Renal pelvis (tissue), 4 donors: ENCODE data around the gene FAM120AOS. TPM values are rescaled to one million over a fixed set of nuclear protein-coding genes. Genes with fewer than 3 reads are reported as not detected.

Experiments
- DNase-seq: peaks from one replicate; pipeline ENCODE4 v3.0.0-alpha.2; 2013
- polyA plus RNA-seq, 3 donors: library from polyadenylated mRNA; unstranded; fragments of 120-200 nt; gene quantifications; one replicate each; pipeline ENCODE4 v1.2.1, GENCODE V29; 2013; ENCODE audit not compliant: insufficient read length in 3 of 3

The FAM120AOS gene
- polyA plus RNA-seq, 3 donors: 56.2 to 68.9 (median 65.2) TPM

GRCh38 chr9:93471124-93471523 is 17.7 kb upstream of the FAM120AOS start:
- DNase-seq: no peak

GRCh38 chr9:93470391-93470790 is 17.0 kb upstream of the FAM120AOS start:
- DNase-seq: no peak

- DNase-seq: peak; percentile 74
Measured at GRCh38 chr9:93468763-93469456, 15.5 kb upstream of the FAM120AOS start.

DNA sequence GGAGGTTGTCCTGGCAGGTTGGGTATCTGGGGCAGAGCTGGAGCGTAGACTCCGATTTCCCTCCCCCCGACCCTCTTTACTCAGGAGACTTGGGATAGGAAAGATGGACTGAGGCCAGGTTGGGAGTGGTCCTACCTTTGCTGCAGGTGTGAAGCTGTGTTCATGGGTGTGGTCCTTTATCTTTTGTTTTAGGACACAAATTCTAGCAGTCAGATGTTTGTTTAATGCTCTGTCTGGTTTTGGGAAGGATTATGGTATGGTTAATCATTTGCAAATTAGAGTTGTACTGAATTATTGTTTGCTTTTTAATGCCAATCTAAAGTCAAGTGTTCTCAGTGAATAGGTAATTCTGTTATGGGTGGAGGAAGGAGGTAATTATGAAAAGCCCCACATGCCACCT is 14.1 kb upstream of the FAM120AOS start:
- no peak for DNase-seq

GRCh38 chr9:93467062-93467416 is 13.7 kb upstream of the FAM120AOS start:
- no peak for DNase-seq

- no peak for DNase-seq
Measured at GRCh38 chr9:93466416-93467061, 13.2 kb upstream of the FAM120AOS start.

- no peak for DNase-seq
Measured at GRCh38 chr9:93465855-93466254, 12.5 kb upstream of the FAM120AOS start.

- DNase-seq: no peak
Measured at GRCh38 chr9:93464876-93465275, 11.5 kb upstream of the FAM120AOS start.

DNA sequence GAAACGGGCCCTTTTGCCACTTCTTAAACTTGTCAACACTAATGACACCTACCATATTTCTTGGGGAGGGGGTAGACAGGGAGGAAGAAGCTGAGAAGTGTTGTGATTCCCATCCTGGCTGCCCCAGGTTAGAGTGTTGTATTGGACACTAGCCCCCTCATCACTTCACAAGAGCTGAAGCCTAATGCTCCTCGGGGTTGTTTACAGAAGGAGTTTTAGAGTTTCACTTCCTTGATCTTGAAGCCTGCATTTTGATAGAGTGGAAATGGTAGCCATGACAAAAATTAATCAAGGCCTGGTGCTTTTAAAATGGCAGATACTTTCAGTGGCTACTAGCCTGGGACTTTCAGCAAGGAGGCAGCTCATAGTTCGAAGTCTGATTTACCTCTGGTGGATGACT is 11.0 kb upstream of the FAM120AOS start:
- no peak for DNase-seq

- no peak for DNase-seq
Measured at GRCh38 chr9:93463638-93464248, 10.4 kb upstream of the FAM120AOS start.

DNA sequence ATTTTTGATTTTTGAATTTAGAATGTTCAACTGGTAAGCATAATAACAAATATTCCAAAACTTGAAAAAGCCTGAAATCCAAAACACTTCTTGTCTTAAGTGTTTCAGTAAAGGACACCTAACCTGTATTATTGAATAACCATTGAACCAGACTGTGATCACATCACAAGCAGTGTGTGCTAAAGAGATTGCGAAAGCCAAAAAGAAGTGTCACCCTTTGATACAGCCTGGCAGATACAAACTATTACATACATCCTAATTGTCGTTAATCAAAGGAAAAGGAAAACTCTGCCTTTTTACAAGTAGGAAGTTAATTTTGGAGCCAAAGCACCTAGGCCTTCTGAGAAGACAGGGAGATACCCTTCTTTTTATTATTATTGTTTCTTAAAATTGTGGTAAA is 8.4 kb upstream of the FAM120AOS start:
- DNase-seq: no peak

DNA sequence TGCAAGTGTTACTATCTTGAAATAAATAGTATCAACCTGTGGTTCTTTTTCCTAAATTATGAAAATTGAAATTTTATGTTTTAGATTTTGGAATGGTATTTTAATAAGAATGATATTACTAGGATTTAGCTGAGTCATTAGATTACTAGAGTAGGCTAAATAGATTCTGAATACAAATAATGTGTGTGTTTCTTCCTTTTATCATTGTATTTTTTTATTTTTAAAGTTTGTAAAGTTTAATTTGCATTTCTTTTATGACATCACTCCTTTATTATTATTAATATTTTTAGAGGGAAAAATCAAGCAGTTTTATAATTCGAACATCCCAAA is 8.0 kb upstream of the FAM120AOS start:
- DNase-seq: no peak

DNA sequence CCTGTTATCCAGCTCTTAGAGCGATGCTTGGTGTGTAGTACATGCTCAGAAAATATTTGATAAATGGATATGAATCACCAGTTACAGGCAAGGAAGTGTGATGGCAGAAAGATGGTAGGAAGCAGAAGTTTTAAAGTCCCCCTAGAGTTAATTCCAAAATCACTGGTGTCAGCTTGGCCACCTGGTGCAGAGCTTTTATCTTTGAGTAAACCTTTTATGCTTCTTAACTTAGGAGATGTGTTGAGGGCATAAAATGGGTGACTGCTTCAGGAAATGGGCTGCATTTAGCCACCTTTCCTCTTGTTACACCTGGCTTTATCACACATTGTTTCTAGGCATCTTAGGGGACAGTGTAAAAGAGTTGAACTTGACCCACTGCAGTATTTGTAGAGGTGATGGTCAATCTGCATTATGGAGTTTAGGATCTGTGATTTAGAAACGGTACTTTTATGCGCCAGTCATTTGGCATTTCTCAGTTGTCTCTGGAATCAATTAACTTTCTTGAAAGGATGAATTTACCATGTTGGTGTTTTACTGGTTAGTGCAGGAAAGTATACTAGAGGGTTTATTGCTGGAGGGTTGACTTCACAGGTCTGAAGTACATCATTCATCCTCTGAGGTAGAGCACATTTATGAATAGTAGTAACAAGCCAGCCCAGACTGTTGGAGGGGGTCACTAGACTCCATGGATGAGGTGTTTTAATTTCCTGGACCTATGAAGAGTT is 7.5 kb upstream of the FAM120AOS start:
- DNase-seq: no peak

DNA sequence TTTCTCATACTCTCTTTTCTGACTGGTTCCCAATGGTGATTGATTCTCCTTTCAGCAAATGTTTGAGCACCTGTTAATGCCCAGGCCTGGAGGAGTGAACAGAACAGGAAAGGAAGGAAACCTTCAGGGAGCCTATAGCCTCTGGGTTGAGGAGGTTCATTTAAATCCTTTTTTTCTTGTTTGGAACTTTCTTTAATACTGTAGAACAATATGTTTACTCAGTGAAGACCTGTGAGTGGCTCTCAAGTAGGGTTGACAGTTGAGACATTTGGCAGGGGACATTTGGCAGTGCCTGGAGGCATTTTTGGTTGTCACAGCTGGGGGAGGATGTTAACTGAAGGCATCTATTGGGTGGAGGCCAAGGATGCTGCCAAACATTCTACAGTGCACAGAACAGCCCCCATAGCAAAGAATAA is 6.1 kb upstream of the FAM120AOS start:
- DNase-seq: no peak

DNA sequence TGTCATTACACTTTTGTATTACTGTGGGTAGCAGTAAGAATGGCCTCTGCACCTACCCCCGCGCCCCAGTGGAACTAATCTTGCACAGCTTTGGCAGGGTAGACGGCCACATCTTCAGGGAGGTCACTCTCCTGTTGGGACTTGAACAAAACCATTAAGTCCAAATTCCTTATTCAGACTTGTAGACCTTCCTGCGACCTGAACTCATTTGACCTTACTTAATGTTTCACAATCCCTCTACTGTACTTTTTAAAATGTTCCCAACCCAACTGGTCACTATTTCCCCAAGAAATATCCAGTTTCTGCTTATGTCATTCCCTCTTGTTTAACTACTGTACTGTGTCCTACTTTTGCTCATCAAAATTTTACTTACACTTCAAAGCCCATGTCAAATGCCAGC is 5.3 kb upstream of the FAM120AOS start:
- no peak for DNase-seq

DNA sequence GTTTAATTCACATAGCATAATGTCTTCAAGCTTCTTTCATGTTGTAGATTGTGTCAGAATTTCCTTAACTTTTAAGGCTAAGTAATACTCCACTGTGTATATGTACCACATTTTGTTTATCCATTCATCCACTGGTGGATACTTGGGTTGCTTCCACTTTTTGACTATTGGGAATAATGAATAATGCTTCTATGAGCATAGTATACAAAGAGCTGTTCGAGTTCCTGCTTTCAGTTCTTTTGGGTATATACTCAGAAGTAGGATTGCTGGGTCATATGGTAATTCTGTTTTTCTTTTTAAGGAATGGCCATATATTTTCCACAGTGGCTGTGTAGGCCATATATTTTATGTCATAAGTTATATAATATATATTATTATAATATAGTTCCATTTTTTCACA is 3.6 kb upstream of the FAM120AOS start:
- no peak for DNase-seq

- no peak for DNase-seq
Measured at GRCh38 chr9:93456504-93456903, 3.1 kb upstream of the FAM120AOS start.

GRCh38 chr9:93456022-93456421 is 2.6 kb upstream of the FAM120AOS start:
- DNase-seq: no peak

DNA sequence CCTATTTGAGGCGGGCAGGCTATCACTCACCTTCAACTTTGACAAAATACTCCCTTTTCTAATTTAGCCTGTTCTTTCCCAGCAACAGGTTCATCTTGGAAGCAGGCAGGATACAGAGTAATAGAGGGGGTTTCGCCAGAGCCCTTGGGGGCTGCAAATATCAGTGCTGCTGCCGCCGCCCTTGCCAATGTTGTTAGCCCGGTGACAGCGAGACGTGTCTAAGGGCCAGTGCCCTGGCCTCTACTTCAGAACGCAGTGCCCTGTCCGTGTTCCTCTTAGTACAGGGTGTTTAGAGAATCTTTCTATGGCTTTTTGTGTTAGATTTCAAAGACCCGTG is 703 bp downstream of the FAM120AOS start:
- DNase-seq: no peak

DNA sequence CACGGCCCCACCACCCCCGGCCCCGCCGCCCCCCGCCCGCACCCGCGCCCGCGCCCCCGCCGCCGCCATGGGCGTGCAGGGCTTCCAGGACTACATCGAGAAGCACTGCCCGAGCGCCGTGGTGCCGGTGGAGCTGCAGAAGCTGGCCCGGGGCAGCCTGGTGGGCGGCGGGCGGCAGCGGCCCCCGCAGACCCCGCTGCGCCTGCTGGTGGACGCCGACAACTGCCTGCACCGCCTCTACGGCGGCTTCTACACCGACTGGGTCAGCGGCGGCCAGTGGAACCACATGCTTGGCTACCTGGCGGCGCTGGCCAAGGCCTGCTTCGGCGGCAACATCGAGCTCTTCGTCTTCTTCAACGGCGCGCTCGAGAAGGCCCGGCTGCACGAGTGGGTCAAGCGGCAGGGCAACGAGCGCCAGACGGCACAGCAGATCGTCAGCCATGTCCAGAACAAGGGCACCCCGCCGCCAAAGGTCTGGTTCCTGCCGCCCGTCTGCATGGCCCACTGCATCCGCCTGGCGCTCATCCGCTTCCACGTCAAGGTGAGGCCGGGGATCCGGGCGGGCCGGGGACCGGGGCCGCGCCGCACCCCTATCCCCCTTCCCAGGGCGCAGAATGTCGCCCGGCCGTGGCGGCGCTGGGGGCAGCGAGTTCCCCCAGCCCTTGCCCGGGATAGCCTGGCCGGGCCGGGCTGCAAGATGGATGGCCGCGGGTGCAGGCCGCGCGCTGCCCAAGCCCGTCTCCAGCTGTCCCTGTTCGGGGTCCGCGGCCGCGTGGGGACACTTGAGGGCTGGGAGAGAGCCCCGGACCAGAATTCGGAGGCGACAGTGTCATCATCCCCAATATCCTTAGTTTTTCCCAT is 1.3 kb downstream of the FAM120AOS start:
- no peak for DNase-seq

DNA sequence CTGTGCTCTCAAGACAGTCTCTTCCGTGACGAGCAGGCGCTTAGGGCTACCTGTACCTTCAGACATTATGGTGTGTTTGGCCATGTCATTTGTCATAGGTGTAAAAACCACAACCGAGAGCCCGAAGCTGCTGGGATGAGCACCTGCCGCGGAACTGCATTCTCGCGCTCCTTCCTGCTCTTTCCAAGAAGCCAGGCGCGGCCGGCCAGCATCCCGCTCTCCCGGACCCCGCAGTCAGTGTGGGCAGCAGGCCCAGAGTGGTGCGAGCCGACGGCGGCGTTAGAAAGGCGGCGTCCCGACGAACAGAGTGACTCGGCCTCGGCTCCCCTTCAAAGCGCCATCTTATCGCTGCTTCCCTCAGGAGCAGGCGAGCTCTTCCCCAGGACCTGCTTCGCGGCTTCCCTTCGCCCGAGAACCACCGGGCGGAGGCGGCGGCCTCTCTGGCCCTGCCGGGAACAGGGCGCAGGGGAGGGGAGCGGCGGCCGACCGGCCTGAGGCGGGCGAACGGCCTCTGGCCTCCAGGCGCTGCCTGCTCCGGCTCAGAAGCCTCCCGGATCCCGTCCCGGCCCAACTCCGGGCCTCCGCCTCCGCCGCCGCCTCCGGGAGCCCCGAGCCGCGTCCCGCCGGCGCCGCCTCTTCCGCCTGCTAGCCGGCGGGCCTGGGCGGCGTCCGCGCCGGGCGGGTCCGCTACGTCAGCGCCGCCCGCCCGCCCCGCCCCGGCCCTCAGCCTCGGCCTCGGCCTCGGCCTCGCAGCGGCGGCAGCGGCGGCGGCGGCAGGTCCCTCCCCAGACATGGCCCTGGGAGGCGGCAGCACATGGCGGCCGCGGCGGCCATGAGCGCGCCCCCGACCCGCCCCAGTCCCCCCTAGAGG is 2.2 kb downstream of the FAM120AOS start, which contains the start of gene FAM120A:
FAM120A (plus strand) TSS at position 741 of the 871 bp plus-strand sequence. CDS start 231 bp downstream, outside the sequence.
- DNase-seq: peak; percentile 80
